HL-60/S4 (cell line): Measurements from ENCODE around the gene ARHGEF40.

Experiments
- in situ Hi-C: fragments of 300-500 bp; cut with MboI; formaldehyde crosslinking; loops from 2 replicates; pipeline ENCODE4 v1.14.3; 2022; ENCODE audit warnings: low sequenced_read_pairs

ARHGEF40 gene

DNA sequence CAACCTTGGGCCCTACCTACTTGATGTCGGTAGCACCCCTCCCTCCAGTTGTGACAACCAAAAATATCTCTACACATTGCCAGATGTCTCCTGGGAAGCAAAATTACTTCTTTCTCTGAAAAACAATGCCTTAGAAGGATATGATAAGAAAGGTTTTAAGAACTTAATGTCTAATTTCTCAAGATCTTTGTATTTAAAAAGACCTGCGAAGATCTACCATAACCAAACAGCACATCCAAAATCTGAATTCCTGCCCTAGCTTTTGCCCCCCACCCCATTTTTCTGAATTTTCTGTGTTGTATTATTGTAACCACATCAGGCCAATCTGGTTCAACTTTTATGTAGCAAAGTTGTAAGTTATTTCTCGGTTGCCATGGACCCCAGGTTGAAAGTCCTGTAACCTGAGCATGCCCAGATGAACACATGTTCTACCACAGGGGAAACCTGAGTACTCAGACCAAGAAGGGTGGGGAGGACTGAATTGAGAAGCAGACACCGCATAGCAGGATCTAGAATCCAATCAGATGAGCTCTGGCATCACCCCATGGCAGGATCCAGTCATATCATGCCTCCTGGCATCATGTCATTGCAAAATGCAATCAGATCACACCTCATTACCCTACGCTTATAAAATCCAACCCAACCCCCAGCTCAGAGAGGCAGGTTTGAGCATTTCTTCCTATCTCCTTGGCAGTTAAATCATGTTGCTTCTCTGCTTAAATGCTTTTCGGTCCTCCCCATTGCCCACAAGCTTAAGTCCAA, 39.5 kb downstream of the ARHGEF40 start:
- in situ Hi-C loops, result no loop called here

DNA sequence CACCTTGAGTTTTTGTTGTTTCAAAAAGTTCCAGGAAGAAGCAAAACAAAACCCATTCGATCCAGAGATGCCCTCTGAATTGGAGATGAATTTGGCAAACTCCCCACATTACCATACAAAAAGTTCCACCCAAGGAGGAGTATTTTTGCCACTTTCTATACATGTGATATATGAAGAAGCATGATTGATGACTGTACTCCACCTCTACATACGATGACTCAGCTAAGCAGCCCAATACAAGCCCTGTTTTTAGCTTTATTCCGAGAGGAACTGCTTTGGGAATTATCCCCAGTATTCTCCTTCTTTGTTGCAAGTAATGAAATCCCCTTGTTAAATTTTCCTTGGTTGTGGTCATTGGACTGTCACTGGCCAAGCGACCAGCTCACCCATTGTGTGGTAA, 42.2 kb downstream of the ARHGEF40 start:
- in situ Hi-C loops, result no loop called here

DNA sequence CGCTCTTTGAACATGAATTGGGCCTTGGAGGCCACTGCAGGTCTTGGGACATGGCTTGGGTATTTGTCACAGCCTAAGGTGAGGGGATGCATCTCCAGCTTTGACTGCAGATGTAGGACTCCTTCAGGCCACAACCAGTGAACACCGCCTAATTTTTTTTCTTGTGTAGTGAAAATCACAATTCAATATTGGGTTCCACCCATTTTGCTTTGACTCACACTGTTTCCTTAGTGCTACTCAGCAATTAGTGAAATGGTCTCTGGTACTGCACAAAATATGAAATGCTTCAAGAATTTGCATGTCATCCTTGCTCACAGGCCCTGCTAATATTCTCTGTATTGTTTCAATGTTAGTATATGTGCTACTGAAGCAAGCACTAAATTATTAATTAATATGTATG, 43.3 kb downstream of the ARHGEF40 start:
- in situ Hi-C loops, result no loop called here

DNA sequence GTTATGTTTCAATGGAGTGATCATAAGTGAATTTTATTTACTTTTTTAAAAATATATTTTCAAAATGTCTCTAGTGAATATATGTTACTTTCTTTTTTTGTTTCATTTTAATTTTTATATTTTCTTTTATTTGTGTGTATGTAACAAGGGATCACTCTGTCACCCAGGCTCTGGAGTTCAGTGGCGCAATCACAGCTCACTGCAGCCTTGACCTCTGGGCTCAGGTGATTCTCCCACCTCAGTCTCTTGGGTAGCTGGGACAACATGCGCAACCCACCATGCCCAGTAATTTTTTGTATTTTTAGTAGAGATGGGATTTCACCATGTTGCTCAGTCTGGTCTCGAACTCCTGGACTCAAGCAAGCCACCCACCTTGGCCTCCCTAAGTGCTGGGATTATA, 48.8 kb downstream of the ARHGEF40 start:
- in situ Hi-C loops, result no loop called here

DNA sequence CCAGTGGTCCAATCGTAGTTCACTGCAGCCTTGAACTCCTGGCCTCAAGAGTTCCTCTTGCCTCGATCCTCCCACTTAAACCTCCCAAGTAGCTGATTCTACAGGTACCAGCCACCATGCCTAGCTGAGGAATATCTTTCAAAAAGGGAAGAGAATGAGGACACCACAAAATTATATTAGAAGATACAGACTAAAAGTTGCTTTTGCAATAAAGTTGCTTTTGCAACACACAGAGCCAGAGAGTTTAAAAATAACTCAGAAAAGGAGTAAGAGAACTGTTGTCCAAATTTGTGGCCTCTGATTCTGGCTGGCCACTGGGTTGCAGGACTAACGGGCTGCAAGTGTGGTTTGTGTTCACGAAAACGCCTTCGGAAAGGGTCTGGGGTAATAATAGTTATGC, 50.6 kb downstream of the ARHGEF40 start:
- in situ Hi-C loops, result no loop called here

DNA sequence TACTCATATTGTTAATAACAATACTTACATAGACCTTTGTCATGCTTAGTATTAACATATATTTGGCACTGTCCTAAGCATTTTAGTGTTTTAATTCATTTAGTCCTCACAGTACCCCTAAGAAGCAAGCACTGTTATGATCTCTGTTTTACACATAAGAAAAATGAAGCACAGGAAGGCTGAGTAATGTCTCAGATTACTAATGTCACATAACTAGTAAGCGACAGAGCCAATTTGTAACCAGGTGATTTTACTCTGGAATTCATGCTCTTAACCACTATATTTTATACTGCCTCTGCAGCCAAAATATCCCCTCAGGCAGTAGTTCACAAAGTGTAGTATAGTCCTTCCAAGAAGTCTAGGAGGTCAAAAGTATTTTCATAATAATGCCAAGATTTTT, 51.0 kb downstream of the ARHGEF40 start:
- in situ Hi-C loops, result no loop called here

DNA sequence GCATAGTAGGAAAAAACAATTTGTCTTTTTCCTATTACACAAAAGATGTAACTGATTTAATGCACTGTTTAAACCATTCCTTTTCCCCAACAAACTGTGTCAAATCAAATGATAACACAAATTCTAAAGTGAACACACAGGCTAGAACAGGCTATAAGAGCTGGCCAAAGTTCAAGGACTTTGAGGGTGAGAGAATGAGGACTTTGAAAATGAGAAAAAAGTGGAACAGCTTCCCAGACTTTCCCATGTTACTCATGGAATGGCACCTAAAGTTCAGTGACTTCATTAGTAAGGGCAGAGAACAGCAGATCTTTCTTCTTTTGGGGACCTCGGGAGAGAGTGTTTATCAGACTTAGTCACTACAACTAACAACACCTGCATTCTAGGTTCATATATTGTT, 53.3 kb downstream of the ARHGEF40 start:
- in situ Hi-C loops, result no loop called here

DNA sequence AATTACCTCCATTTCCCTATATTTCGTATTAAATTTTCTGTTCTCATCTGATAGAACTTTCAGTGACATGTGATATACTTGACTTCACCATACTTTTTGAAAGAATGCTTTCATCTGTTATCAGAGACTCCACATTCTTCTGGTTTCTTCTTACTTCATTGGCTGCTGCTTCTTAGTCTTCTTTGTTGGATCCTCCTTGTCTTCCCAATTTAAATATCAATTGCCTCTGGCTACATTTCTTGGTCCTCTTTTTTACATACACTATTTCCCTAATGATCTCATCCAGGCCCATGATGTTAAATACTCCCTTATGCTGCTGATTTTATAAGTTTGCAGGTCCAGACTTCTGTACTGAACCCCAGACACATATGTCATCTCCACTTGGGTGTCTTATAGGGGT, 63.8 kb downstream of the ARHGEF40 start:
- in situ Hi-C loops, result no loop called here

DNA sequence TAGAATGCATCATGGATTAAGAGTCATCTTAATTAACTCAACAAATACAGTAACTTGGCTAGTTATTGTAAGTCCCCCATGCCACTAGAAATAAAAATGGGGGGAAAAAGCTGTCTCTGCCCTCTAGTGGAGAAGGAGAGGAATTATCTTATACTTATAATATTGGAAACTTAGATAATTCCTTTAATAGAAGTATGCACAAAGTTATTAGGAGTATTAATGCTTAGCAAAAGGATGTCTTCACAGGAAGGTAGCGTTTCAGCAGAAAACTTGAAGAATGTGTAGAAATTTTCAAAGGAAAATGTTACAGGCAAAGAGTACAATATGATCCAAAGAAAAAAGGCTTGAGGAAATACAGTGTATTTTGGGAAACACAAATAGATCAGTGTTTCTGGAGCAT, 65.9 kb downstream of the ARHGEF40 start:
- in situ Hi-C loops, result no loop called here
